K562 treated with DMSO at 1 percent for 48 hours (cell line): Measurements from ENCODE around the gene SANBR. TPM values are rescaled to one million over a fixed set of nuclear protein-coding genes. Genes with fewer than 3 reads are reported as not detected.

Source experiments
- total RNA-seq: library from RNA; unstranded; fragments of 300-600 nt; gene quantifications from 2 replicates; pipeline ENCODE4 v1.2.3, GENCODE V29; 2022; ENCODE audit warnings: low replicate concordance; ENCODE audit errors: extremely low read depth

The SANBR gene
- not detected in 2 replicates for total RNA-seq

DNA sequence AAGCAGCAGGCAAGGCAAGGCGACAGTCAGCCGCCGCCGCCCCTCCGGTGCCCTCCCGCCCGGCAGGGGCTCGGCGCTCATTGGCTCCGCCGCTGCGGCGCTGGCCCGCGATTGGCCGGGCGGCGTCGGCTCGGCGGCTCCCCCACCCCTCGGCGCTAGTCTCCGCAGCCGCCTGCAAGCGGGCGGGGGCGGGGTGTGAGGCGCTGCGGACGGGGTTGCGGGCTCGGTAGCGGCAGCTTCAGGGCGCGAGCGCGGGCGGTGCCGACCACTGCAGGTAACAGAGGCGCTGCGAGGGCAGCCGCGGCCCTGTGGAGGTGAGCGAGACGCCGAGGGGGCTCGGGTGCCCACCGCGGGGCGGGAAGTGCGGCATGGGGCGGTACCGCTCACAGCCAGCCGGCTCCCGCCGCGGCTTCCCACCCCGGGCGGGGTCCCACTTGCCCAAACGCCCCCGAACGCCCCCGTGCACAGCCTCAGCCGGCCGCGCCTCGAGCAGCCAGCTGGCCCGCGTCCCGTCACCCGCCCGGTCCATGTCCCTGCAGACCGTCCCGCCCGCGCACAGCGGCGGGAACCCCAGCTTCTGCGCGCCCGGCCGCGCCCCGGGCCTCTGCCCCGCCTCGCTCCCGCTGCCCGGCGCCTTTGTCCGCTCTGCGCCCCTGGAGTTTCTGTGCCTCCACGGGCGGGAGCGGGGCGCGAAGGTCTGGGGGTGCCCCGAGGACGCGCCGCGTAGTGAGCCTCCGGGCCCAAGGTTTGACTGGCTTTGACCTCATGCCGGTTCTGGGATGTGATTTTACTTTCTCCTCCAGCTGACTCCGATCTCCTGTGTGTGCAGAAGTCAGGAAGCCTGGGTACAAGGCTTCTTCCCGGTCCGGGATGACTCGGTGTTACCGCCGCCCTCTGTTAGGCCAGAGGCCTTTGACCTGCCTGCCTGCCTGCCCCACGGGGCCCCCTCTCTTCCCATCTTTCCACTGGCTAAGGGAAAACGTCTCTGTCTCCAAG, at the start of gene SANBR:
TSS of gene SANBR (plus strand) at position 158 of the 996 bp plus-strand sequence. CDS start 4,480 bp downstream, outside the sequence.

DNA sequence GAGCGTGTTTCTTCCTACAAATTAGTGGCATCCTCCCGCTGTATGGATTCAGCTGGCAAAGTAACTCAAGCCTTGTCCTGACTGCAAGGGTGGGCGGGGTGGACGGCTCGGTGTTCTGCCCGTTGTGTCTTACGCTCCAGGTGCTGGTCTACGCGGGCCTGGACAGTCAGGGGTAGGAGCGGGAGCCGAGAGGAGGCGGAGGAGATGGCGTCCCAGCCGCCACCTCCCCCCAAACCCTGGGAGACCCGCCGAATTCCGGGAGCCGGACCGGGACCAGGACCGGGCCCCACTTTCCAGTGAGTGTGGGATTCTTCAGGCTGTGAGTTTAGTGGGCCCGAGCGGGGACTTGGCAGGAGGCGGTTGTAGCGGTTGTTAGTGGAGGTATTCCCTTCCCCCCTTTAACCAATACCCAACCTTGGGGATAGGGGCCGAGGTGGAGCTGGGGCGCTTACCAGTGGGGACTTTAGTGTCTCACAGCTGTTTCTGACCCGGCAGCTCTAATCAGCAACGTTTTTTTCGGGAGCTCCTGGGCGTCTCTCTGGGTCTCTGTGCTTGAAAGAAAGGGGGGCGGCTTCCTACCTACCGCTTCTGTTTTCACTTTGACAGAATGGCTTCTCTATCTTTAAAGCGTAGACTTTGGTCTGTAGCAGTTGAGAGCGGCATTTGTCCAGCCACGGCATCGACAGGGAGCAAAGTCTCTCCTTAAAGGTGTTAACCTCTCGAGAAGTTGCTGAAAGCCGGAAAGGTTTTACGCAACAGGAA, 47.9 kb upstream of the SANBR start, which contains the start of the genes PEX13 and PUS10:
TSS of gene PEX13 (plus strand) at position 165 of the 762 bp plus-strand sequence. CDS start at position 205, 40 bp downstream.
TSS of gene PUS10 (minus strand) at position 700 of the 762 bp plus-strand sequence. CDS start 6,365 bp downstream, outside the sequence.

Other genes starting within 250 kb of the SANBR start
- not detected in 2 replicates for gene REL, start 184.3 kb upstream of the SANBR start, total RNA-seq
- not detected in 2 replicates for gene PEX13, start 48.2 kb upstream of the SANBR start, total RNA-seq
- not detected in 2 replicates for gene PUS10, start 47.6 kb upstream of the SANBR start, total RNA-seq
- not detected in 2 replicates for gene C2orf74, start 96.3 kb downstream of the SANBR start, total RNA-seq